GM18907 (cell line): ENCODE results near the gene ITIH5.

Source experiments
- ATAC-seq: cut with Tn5 transposase; IDR thresholded peaks from one replicate; pipeline ENCODE4 v1.9.1; 2021; ENCODE audit warnings: mild to moderate bottlenecking, moderate library complexity; ENCODE audit not compliant: unreplicated experiment

ITIH5 gene

DNA sequence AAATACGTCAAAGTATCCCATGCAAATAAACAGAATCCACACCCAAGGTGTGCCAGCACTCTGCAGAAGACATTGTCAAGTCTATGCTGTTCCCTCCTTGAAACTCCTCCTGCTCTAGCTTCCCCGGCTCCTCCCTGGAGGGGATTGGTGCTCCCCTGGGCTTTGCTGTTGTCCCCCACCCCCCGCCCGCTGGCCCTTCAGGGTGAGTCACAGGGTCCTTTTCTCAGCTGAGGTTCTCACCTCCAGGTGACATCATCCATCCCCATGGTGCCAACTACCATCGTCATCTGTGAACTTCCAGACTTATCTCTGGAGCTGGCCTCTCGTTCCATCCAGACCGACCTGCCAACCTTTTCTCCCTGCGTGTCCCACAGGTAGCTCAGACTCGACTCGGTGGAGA, 77.0 kb downstream of the ITIH5 start:
- ATAC-seq, result no peak

DNA sequence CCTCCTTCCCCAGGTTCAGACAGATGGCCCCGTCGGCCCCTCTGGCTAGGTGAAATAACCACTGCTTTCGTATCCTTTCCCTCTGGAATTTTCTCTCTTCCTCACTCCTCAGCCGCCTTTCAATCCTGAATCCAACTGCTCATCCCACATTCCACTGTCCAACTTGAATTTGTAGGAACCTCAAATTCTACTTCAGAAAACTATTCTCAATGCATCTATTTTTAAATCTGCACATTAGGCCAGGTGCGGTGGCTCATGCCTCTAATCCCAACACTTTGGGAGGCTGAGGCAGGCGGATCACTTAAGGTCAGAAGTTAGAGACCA, 78.9 kb downstream of the ITIH5 start:
- ATAC-seq, result no peak

DNA sequence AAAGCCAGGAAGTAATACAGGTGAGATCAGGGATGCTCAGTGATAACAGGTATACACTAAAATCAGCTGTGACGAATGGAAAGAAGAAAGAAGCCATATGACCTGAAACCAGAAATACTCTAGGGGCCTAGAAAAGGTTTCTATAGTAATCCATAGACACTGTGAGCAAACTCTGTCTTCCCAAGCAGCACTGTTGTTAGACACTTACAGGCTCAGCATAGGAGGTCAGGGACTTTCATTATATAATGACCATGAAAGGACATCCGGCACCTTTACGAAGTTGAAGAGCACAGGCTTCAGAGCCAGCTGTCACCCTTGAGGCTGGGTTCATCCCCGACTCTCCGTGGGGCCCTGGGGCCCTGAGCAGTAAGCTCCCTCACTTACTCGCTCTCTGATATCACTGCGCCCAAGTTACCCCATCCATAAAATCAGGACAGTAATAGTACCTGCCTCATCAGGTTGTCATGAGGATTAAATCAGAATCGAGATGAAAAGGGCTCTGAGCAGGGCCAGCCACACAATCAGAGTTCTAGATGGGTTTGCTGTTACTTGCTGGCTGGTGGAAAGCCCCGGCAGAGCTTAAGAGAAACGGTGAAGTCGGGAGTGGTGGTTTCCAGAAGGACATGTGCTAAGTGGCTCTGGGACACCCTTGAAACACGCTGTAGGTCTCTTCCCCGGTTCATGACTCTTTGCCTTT, 79.5 kb downstream of the ITIH5 start:
- no peak for ATAC-seq

DNA sequence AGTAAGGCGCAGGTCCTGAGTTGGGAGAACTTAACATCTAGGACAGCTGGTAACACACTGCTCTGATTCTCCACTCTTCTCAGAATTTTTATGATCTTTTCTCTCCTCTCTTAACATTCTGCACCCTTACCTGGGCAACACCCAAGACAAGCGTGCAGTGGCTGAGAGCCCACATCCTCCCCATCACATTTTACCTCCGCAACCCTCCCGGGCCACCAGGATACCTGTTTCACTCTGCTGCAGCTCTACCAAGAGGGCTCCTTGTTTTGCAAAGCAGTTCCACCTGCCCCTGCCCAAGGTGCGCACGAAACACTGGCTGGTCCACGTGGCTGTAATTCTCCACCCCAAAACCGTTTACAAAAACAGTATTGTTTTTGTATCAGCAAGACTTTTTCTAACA, 81.5 kb downstream of the ITIH5 start:
- no peak for ATAC-seq

DNA sequence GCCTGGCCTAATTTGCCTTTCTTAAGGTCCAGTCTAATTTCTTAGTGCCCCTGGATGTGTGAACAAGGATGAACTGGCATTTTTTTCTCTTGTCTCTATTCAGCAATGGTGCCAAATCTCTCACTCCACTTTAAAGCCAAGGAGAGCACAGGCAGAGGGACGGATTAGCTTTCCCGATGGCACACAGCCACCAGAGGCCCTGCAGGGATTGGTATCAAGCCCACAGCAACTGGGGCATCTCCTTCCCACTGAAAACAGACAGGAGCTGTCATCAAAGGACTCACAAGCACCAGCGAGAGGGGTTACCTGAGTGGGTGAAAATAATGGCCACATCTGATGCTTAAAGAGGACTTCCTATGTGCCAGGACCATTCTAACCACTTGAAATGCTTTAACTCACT, 83.1 kb downstream of the ITIH5 start:
- no peak for ATAC-seq

DNA sequence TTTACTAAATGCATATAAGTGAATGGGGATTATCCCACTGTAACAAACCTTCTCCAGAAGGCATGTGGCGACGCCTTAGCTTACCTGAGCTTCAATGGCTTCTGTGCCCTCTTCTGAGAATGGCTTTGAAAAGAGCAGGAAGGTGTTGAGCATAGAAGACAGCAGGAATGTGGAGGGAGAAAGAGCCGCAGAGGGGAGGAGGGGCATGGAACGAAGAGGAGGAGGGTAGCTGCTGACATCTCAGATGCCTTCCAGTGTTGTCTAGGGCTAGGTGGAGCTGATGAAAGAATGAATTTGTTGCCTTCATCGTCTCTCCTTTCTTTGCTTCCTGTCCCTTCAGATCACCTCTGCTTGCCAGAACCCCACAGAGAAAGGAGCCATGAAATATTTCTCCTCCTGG, 86.2 kb downstream of the ITIH5 start:
- no peak for ATAC-seq

DNA sequence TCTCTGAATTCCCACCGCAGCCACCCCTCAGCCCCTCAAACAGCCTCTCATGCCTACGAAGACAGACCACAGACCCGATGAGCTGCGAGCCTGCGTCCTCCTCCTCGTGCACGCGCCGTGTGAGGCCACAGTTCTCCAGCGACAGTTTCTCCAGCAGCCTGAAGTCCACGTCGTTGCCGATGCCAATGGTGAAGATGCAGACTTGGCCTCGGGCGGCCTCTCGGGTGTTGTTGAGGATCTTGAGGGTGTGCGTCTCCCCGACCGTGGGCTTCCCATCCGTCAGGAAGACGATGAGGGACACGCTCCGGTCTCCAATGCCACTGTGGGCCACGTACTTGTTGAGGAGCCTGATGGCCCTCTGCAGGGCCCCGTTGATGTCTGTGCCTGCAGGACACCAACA, 87.1 kb downstream of the ITIH5 start:
- ATAC-seq, result no peak

DNA sequence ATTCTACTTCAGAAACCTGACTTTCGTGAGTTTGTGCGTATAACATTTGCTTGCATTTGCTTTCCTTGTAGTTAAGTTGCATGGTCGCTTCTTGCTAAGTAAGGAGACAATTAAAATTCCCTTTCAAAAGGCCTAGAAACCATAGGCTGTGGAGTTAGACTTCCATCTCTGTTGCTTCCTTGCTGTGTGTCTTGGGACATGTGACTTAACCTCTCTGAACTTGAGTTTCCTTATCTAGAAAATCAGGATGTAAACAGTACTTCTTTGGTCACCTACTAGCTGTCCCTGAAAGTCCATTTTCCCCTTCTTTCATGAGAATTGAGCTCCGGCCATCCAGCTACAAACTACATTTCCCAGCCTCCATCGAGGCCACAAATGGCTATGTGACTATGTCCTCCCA, 89.2 kb downstream of the ITIH5 start:
- ATAC-seq, result no peak

DNA sequence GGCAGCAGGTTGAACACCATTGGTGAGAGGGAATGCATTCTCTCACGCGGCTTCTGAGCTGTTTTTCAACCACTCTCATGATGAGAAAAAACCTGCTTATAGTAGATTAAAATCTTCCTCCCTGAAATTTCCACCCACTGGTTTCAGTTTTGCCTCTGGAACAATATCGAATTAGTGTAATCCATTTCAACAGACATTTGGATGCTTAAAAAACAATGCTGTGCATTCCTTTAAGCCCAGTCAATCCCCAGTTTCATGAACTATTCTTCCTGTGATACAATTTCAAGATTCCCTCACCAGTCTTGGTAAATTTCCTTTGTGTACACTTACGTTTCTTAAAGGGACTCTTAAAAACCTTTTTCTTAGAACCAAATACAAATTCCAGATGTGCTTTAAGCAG, 89.6 kb downstream of the ITIH5 start:
- no peak for ATAC-seq

DNA sequence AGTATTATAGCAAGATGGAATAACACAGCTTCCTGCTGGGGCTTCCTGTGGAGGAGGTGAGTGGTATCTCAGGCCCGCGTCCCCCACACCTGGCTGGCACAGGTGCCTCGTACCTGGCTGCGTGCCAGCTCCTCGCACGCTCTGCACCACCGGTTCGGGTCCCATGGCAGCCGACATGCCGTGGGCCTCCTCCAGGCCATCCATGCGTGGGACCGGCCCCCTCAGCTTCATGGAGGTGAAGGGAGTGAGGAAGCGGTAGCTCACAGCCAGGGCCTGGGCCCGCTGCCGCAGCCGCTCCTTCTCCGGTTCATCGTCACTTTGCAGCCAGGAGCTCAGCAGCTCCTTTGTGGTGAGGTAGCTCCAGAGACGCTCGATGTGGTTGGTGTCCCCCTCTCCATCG, 90.4 kb downstream of the ITIH5 start:
- ATAC-seq, result no peak

DNA sequence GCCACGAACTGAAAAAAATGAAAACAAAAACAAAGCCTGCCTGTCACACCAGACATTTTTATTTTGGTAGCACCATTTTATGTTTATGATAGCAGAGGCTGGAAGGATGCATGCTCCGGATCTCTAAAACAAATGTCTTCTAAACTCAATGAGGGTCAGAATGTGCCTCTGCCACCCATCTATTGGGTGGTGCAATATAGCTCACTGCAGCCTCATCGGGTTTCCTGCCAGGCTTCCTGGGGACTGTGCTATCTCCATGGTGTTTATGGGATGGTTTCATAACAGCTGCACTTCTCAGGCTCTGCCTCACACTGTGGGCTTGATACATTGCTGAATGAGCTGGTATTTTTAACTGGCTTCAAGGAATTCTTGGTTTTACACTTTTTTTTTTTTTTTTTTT, 94.4 kb downstream of the ITIH5 start:
- no peak for ATAC-seq

DNA sequence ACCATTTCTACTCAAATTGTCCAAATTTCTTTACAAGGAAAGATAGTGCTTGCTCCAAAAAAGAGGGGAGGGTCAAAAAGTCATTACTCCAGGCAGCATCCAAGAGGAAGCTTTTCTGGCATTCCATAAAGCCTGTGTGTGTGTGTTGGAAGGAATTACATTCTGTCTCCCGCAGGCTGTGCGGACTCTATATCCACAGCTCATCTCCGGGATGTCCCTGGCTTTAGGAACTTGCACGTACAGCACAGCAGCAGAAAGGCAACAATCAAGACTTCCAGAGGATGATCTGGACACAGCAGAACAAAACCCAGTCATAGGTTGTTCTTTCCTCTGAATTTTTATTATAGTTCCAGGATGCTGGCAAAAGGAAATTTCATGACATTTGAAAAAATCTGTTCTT, 94.8 kb downstream of the ITIH5 start:
- ATAC-seq, result no peak

DNA sequence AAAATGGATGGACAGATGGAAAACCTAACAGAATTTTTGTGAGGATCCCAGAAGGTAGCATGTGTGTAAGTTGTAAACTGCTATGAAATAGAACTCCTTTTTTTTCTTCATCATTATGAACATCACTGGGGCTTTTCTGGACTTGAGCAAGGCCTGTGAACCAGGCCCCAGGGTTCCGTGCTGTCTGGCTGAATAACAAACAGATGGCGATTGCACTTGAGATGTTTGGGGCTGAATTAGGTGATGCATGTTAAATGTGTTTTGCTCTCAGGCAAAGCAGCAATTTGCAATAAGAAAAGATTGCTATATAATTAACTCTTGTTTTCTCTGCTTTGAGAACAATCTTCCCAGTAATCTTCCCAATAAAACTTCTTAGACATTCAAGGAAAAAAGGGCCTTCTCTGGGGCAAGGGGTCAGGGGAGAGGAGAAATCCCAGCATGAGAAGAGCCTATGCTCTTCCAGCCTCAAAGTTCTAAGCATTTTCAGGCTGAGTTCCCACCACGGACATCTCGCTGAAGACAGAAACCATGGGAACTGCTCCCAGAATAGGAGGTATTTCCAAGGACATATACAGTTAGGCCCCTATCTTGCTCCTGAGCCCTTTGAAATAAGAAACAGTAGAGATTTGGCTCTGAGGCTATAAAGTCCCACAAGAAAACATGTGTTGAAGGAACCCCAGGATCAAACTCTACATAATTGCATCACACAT, 98.7 kb downstream of the ITIH5 start:
- ATAC-seq, result no peak

DNA sequence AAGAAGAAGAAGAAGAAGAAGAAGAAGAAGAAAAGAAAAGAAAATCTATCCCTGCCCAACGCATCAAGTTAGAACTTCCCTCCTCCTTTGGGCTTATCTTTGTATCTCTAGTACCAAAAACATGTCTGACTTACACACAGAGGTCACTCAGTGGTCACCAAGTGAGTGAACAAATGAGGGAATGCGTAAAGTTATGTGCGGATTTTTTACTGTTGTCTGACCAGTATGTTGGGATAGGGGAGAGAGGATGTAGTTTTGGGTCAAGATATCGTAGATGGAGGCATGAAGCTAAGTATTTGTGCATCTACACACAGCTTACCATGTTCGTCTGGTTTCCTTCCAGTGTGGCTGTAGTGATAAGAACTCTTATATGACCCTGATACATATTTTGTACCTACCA, 99.9 kb downstream of the ITIH5 start:
- no peak for ATAC-seq

DNA sequence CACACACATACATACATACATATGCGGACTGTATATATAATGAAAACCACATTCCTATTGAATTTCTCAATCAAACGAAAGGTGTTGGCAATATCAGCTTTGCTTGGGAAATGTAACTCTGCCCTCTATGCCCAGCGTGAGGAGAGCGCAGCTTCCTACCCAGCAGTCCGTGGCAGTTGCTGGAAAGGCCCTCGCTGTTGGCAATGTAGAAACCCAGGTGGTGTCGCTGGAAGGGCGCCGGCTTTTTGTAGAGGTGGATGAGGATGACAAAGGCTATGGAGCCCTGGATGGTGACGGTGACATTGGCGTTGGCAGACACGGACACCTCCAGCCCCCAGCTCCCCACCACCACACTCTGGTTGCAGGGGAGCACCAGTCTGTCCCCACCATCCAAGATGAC, 100.9 kb downstream of the ITIH5 start:
- no peak for ATAC-seq

DNA sequence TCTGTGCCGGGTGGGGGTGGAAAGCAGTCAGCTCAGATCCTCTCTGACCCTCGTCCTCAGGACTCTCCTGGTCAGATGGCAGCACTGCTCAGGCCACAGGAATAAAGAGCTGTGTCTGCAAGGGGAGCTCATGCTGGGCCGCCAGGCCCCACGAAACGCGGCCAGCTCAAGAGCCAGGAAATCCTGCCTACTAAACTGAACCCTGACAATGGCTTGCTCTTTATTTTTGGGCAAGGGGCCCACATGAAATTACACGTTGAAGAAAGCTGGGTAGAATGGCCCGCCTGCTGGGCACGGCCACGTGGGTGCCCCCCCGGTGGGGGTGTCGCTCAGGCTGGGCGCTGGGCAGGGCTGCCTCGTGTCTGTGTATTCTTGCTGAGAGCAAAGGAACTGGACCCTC, 103.0 kb downstream of the ITIH5 start:
- ATAC-seq, result no peak

DNA sequence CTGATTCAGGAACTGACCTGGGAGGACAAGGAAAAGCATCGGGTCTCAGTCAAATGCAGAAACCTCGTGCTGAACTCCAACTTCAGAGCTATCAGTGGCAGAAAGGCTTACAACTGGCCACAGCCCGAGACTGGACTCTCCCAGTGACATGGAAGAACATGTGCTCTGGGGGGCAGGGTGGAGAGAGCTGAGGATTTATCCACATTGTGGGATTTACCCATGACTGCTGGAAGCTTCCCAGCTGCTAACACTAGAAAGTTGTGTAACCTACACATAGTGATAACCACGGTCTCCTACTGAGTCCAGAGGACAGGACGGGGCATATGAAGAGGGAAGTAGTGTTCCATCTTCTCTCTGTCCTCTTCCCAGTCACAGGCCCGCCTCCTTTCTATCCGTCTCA, 103.4 kb downstream of the ITIH5 start:
- no peak for ATAC-seq

DNA sequence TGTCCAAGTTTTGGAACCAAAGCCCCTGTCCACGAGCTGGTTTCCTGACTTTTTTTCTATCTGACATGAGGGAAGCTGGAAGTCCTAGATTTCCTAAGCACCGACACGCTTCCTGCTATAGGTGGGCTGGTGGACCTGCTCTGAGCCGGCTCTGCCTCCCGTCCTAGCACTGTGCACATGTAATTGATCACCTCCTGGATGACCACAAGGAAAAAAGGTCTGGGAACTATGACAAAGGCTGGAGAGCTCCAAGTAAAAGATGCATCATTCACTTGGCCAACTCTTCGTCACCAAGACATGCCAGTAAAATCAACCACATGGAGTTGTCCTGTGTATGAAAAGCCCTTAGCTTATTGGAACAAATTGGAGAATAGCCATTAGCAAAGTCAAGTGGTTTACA, 104.8 kb downstream of the ITIH5 start:
- ATAC-seq, result no peak

DNA sequence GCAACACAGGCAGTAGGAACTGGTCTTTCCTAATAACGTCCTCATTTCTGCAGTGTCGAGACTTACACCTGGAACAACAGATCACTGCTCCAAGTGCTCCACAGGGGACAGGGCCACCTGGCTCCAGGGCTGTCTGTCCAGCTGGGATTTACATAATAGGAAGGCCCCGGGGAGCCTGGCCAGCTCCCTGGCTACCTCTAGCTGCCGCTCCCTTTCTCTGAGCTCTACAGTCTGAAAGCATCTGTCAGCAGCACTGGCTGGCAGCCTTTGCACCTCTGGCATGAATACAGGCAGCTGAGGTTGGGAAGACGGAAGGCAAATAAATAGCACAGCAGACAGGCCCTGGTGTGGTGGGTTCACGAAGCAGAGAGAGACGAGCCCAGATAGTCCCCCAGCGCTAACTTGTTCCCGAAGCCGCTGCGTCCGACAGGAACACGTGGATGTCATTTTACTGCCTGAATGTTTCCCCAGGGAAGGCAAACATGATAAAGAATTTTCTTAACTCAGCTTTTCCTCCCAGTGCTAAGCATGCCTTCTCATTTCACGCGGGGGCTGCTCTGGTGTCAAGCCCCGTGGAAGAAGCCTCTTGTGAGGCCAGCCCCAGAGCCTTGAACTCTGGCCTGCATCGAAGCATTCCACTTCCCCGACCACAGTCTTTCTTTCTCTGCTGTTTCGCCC, 105.4 kb downstream of the ITIH5 start:
- ATAC-seq, result no peak

DNA sequence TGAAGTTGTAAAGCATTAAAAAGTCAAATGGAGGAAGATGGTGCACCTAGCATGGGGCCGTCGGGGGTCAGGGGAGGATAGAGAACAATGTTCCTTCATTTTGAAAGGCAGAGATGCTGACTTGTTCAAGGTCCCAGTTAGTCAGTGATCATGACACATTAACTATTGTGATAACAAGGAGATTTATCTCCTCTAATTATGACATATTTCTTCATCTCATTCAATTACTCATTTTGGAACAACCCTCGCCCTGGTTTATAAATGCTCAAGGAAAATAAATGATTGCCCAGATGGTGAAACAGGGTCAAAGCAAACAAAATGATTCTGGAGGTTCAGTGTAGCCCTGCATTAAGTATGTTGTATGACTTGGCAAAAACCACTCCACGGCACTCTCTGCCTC, 106.2 kb downstream of the ITIH5 start:
- no peak for ATAC-seq

DNA sequence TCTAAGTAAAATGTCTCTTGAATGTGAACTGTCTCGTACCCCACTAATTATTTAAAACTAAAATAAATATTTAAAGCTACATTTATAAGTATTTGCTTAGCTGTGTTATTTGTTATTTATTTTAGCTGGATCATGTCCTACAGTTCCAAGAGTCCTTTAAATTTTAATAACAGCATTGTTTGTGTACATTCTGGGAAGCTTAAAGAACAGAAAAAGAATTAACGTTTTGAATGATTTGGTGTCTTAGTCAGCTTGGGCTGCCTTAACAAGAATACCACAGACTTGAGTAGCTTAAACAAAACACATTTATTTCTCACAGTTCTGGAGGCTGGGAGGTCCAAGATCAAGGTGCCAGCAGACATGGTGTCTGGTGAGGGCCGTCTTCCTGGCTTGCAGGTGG, 107.4 kb downstream of the ITIH5 start:
- ATAC-seq, result no peak

DNA sequence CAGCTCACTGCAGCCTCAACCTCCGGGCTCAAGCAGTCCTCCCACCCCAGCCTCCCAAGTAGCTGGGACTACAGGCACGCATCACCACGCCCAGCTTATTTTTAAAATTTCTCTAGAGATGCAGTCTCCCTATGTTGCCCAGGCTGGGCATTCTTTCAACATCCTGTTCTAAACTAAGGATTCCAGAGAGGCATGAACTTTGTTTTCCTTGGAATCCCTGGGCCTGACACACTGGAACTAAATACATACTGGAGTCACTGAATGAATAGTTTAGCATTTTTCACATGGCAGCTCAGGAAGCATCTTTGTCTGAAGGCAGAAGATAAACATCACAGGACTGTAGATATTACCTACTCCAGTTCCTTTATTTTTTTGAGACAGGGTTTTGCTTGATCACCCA, 108.7 kb downstream of the ITIH5 start:
- ATAC-seq, result no peak

DNA sequence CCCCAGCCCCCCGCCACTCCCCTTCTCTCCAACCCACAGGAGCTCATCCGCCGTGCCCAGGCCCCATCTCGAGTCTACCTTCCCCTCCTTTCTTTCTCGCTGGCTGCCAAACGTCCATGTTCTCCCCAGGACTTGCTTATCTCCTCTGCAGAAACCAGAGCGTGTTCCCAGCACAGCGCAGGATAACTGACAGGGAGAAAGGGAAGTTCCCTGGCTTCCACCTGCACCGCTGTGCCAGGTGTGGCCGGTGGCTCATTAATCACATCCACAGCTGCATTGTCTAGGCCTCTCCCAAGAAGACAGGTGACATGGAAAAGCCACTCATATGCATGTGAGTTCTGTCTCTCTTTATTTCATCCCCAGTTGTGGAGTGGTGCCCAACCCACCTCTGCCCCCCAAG, 113.2 kb downstream of the ITIH5 start:
- no peak for ATAC-seq
